HepG2 (cell line): ENCODE measurements around the gene CSK.

ENCODE experiments used
- FOXA1 ChIP-seq, 2 experiments: fragments of 450-650 bp in 1 of 2; sonication (generic) in 1 of 2; formaldehyde crosslinking in 1 of 2; IDR thresholded peaks; 2 replicates each; pipeline versions ENCODE4 v1.4.0 to v1.6.1; 2016 to 2020; ENCODE audit warnings: missing genetic modification reagents in 1 of 2
- FOXJ3 ChIP-seq: sonication (generic); formaldehyde crosslinking; IDR thresholded peaks from 2 replicates; pipeline ENCODE4 v1.4.0; 2020; ENCODE audit warnings: missing genetic modification reagents, mild to moderate bottlenecking, borderline replicate concordance
- HNF4G ChIP-seq, 2 experiments: sonication (generic) in 1 of 2; formaldehyde crosslinking in 1 of 2; IDR thresholded peaks; 2 replicates each; pipeline versions ENCODE4 v1.4.0 to v1.6.1; 2011 to 2020; ENCODE audit warnings: borderline replicate concordance in 2 of 2, low read depth in 2 of 2, mild to moderate bottlenecking in 2 of 2, low read length in 1 of 2, missing genetic modification reagents in 1 of 2, moderate library complexity in 1 of 2
- ZNF12 ChIP-seq: sonication (generic); formaldehyde crosslinking; IDR thresholded peaks from 2 replicates; pipeline ENCODE4 v1.5.0; 2020; ENCODE audit warnings: missing genetic modification reagents
- ZNF17 ChIP-seq: sonication (generic); formaldehyde crosslinking; IDR thresholded peaks from 2 replicates; pipeline ENCODE4 v1.5.0; 2020; ENCODE audit warnings: mild to moderate bottlenecking, missing genetic modification reagents
- ZNF407 ChIP-seq: sonication (generic); formaldehyde crosslinking; IDR thresholded peaks from one replicate; pipeline ENCODE4 v1.5.1; 2020; ENCODE audit warnings: mild to moderate bottlenecking, missing genetic modification reagents; ENCODE audit errors: not compliant biosample characterization
- TF ChIP-seq, protein P1 (sequence below): sonication (generic); formaldehyde crosslinking; IDR thresholded peaks from 2 replicates; pipeline ENCODE4 v1.5.0; 2020; ENCODE audit warnings: mild to moderate bottlenecking, missing genetic modification reagents, moderate library complexity

DNA sequence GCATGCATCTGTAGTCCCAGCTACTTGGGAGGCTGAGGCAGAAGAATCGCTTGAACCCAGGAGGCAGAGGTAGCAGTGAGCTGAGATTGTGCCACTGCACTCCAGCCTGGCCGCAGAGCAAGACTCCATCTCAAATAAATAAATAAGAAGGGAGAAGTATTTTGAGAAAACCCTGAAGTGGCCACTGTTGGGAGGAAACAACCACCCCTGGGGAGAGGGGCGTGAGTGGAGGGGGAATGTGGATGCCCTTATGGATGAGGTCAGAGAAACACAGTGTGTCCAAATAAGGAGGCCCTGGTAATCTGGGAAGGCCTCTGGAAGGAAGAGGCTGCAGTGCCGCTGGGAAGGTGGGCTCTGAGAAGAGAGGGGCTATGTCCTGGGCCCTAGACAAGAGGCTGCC is 40.4 kb downstream of the CSK start:
- no peak for TF ChIP-seq FOXJ3 (CRISPR knock-in tag)
- no peak for TF ChIP-seq HNF4G (IDR thresholded peaks at IDR 0.05; ENCODE audit: borderline replicate concordance, low read depth, low read length)
- TF ChIP-seq HNF4G (CRISPR knock-in tag; IDR thresholded peaks at IDR 0.05; ENCODE audit: borderline replicate concordance, low read depth) = no peak
- no peak for TF ChIP-seq ZNF12 (CRISPR knock-in tag)
- no peak for TF ChIP-seq ZNF407 (CRISPR knock-in tag)
- TF ChIP-seq ZNF17 (CRISPR knock-in tag) = no peak
- no peak for TF ChIP-seq FOXA1 (IDR thresholded peaks at IDR 0.05)
- no peak for TF ChIP-seq FOXA1 (CRISPR knock-in tag; IDR thresholded peaks at IDR 0.05)
- TF ChIP-seq, protein P1, sequence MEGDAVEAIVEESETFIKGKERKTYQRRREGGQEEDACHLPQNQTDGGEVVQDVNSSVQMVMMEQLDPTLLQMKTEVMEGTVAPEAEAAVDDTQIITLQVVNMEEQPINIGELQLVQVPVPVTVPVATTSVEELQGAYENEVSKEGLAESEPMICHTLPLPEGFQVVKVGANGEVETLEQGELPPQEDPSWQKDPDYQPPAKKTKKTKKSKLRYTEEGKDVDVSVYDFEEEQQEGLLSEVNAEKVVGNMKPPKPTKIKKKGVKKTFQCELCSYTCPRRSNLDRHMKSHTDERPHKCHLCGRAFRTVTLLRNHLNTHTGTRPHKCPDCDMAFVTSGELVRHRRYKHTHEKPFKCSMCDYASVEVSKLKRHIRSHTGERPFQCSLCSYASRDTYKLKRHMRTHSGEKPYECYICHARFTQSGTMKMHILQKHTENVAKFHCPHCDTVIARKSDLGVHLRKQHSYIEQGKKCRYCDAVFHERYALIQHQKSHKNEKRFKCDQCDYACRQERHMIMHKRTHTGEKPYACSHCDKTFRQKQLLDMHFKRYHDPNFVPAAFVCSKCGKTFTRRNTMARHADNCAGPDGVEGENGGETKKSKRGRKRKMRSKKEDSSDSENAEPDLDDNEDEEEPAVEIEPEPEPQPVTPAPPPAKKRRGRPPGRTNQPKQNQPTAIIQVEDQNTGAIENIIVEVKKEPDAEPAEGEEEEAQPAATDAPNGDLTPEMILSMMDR (CRISPR knock-in tag) = no peak
